Activated CD8-positive, alpha-beta memory T cell treated with anti-CD3 and anti-CD28 coated beads for 36 hours (primary cell): Measurements from ENCODE around the gene PRKAG2. TPM values are rescaled to one million over a fixed set of nuclear protein-coding genes. Genes with fewer than 3 reads are reported as not detected.

Experiments
- CTCF ChIA-PET: fragments of 350-600 bp; sonication (Branson Sonifier 250); formaldehyde crosslinking; loops from one replicate; lab custom pipeline; 2021; ENCODE audit warnings: antibody characterized with exemption; lab: Charles Lee
- POLR2A ChIA-PET: fragments of 350-600 bp; sonication (Branson Sonifier 250); formaldehyde crosslinking; loops from one replicate; lab custom pipeline; 2021; ENCODE audit warnings: antibody characterized with exemption; lab: Charles Lee
- total RNA-seq, 2 experiments: library from RNA; stranded (reverse); gene quantifications; one replicate each; pipeline ENCODE4 v1.2.3, GENCODE V29; 2021

PRKAG2 gene
- total RNA-seq, 2 experiments from 2014 or later: 23.6 to 24.8 TPM

- CTCF ChIA-PET: no interaction called here
- POLR2A ChIA-PET: no interaction called here
Measured at GRCh38 chr7:151735851-151736402, 141.0 kb downstream of the PRKAG2 start.

GRCh38 chr7:151735186-151735850 lies 141.6 kb downstream of the PRKAG2 start:
- CTCF ChIA-PET: no interaction called here
- POLR2A ChIA-PET: no interaction called here

DNA sequence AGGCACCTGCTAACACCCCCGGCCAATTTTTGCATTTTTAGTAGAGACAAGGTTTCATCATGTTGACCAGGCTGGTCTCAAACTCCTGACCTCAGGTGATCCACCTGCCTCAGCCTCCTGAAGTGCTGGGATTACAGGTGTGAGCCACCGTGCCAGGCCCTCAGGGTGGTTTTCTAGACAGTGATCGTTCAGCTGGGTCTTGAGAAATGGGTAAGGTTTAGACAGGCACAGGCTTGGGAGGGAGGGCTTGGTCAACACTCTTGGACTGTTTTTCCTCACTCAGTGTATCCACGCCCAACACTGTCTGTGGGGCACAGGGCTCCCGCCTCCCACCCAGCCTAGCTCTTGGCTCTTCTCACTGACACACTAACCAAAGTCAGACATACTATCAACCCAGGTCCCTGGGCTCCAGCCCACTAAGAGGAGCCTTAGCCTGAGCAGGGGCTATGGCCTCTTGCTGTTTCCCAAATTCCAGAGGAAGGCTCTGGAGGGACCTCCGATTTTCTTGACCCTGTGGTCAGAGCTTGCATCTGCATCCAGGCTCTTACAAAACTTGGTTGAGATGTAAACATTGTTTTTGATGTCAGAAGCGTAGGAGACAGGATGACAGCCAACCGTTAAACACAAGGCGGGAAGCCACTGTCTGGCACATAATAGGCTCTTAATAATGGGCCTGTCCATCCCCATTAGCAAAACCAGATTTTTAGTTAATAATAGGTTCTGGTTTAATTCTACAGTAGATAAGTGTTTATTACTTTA lies 143.9 kb downstream of the PRKAG2 start:
- ChIA-PET CTCF (interaction anchor here (1.6 kb wide), 1 partner anchor 50 kb away, joined by 4 read pairs; no protein-coding TSS in a partner anchor), POLR2A (no interaction called here)

DNA sequence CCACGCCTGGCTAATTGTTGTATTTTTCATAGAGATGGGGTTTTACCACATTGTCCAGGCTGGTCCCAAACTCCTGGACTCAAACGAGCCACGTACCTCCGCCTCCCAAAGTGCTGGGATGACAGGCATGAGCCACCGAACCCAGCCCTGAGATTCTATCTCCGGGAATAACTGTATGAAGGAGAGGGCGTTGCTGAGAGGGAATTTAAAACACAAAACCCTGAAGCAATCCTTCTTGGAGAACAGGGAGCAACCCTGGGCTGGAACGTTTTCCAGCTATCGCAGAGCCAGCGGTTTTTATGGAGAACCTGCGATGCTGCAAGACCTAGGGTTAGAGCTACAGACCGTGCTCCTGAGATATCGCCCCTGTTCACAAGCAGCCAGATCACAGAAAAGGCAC lies 144.6 kb downstream of the PRKAG2 start:
- POLR2A ChIA-PET: no interaction called here
- CTCF ChIA-PET: interaction anchor here (1.6 kb wide), 1 partner anchor 50 kb away, joined by 4 read pairs; no protein-coding TSS in a partner anchor

DNA sequence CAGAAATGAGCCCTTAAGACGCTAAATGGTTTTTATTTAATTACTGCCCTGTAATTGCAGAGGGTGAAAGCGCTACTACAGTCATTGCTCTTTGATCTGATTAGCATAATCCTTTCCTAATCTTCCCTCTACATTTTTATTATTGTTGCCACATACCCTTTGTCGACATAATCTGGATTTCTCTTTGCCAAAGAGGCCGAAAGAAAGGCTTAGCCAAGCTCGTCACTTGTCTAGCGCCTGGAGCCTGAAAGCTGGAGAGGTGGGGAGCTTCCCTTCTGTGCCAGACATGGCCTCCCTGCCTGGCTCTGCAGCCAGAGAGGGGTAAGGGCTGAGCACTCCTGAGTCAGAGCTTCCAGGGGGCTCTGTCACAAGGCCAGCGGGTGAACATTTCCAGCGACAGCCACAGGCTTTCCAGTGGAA lies 145.9 kb downstream of the PRKAG2 start:
- CTCF ChIA-PET: no interaction called here
- POLR2A ChIA-PET: no interaction called here

DNA sequence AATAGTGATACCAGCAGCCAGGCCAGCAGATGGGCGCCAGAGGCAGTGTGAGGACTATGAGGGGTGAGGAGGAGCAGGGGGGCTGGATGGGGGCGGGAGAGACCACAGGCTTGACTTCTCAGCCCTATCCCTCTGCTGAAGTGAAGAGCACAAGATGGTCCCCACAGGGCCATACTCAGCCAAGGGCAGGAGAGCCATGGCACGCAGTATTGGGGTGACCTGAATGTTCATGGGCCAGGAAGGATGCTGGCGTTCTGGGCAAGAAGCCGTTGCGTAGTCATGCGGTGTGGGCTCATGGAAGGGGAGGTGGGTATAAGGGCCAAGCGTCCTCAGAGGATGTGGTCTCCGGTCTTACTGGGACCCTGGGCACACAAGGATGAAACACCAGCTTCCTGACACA lies 146.3 kb downstream of the PRKAG2 start:
- POLR2A ChIA-PET: no interaction called here
- CTCF ChIA-PET: no interaction called here

- ChIA-PET POLR2A (no interaction called here), CTCF (no interaction called here)
Measured at GRCh38 chr7:151729521-151729921, 147.4 kb downstream of the PRKAG2 start.

DNA sequence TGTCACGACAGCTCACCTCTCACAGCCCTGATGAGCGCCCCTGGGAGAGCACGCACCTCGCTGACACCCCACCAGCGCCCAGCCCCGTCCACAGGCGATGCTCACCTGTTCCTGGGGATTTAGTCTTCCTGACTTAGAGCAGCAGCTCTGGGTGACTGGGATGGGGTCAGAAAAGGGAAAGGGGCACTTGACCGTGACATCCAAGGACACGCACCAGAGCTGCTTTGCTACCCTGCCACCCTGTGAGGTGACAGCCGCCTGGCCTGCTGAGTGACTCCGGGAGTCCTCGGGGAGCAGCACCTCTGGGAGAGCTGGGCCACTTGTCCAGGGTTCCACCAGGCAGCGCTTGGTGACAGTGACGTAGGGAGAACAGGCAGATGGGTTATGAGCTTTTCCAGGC lies 148.2 kb downstream of the PRKAG2 start:
- CTCF ChIA-PET: interaction anchor here (1.8 kb wide), 1 partner anchor 31 kb away, joined by 5 read pairs; no protein-coding TSS in a partner anchor
- POLR2A ChIA-PET: no interaction called here

- CTCF ChIA-PET: interaction anchor here (1.8 kb wide), 1 partner anchor 31 kb away, joined by 5 read pairs; no protein-coding TSS in a partner anchor
Measured at GRCh38 chr7:151728286-151728660, 148.6 kb downstream of the PRKAG2 start.

GRCh38 chr7:151727579-151728285 lies 149.2 kb downstream of the PRKAG2 start:
- POLR2A ChIA-PET: no interaction called here
- CTCF ChIA-PET: interaction anchor here (1.8 kb wide), 1 partner anchor 32 kb away, joined by 5 read pairs; no protein-coding TSS in a partner anchor

More at GRCh38 chr7:151728286-151728660, 148.6 kb downstream of the PRKAG2 start:
- POLR2A ChIA-PET: no interaction called here

- POLR2A ChIA-PET: no interaction called here
- CTCF ChIA-PET: interaction anchor here (1.2 to 1.8 kb wide), 2 partner anchors 33 to 56 kb away, joined by 3 to 5 read pairs; no protein-coding TSS in a partner anchor
Measured at GRCh38 chr7:151726652-151727578, 150.0 kb downstream of the PRKAG2 start.

GRCh38 chr7:151725844-151726651 lies 150.9 kb downstream of the PRKAG2 start:
- CTCF ChIA-PET: interaction anchor here (1.0 to 1.2 kb wide), 3 partner anchors 30 to 65 kb away, joined by 3 read pairs; no protein-coding TSS in a partner anchor
- POLR2A ChIA-PET: no interaction called here

- ChIA-PET CTCF (interaction anchor here (1.0 to 1.1 kb wide), 2 partner anchors 29 to 66 kb away, joined by 3 read pairs; no protein-coding TSS in a partner anchor), POLR2A (no interaction called here)
Measured at GRCh38 chr7:151724920-151725584, 151.9 kb downstream of the PRKAG2 start.

- POLR2A ChIA-PET: no interaction called here
Measured at GRCh38 chr7:151724250-151724915, 152.5 kb downstream of the PRKAG2 start.

DNA sequence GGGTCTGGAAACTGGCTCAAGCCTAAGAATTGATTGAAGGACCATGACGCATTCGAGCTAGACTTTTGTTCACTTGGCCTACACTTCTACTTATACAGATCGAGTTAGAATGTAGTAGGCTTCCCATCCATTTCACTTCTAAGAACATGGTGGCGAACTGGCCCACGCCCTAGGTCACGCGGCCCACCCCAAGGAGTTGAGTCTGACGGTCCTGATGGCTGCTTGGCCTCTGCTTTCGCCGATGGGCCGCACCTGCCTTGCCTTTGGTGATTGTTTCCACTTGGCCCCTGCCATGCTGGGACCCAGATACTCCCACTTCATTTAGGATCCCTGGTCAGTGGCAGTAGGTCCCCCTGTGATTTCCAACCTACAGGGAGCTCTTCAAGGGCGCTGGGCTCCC lies 153.6 kb downstream of the PRKAG2 start:
- ChIA-PET CTCF (no interaction called here), POLR2A (no interaction called here)

More at GRCh38 chr7:151724250-151724915, 152.5 kb downstream of the PRKAG2 start:
- CTCF ChIA-PET: no interaction called here

DNA sequence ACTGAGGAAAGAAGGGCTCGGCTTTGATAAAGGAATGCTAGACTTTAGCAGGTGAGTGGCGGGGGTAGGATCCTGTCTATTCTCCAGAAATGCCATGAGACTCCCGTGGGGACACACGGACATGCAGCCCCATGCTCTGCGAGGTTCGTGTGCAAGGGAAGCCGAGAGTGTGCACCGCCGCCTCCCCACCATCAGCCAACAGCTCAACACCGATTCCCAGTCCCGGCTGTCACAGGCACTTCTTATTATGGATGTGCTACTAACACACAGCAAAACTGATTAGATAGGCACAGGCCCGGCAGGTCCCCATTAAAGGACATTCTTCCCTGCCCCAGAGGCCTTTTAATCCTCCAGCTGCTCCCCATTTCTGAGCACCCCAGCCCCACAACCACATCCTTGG lies 154.4 kb downstream of the PRKAG2 start:
- ChIA-PET POLR2A (no interaction called here), CTCF (no interaction called here)

DNA sequence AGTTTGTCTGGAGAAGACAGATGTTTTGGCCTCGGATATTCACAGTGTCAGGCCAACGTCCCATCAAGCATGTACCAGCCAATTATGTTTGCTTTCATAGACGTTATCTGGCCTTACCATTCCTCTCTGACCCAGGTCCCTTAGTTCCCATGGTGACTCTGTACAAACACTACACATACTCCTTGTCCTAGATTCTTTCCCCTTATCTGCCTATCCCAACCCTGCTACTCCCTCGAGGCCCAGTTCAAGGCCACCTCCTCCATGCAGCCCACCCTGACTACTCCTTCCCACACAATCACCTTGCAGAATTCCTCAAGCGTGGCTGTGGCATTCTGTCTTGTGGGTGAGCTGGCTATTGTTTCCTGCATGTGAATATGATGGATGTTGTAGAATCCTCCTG lies 155.2 kb downstream of the PRKAG2 start:
- CTCF ChIA-PET: no interaction called here
- POLR2A ChIA-PET: no interaction called here
